ENCODE measurements around the gene SLC22A3. TPM values are rescaled to one million over a fixed set of nuclear protein-coding genes. Genes with fewer than 3 reads are reported as not detected.

The SLC22A3 gene
- total RNA-seq, 1 experiment from 2014 or later: 2.4 TPM

GRCh38 chr6:160424256-160424655, 76.1 kb downstream of the SLC22A3 start:
- BruUV-seq (replicated peaks): no TSS peak
- DNase-seq: no peak
- H3K27me3 Mint-ChIP-seq (ENCODE audit: insufficient read depth, unreplicated experiment): no peaks in the 10 kb centered on the region
- H3K4me3 ChIP-seq (ENCODE audit: low read depth, low read length): no peak overlapping the region
- no peaks in the 10 kb centered on the region for H3K9me3 ChIP-seq
- H3K4me3 Mint-ChIP-seq (ENCODE audit: unreplicated experiment): no peak overlapping the region
- no peak overlapping the region for H3K27ac Mint-ChIP-seq (ENCODE audit: unreplicated experiment)
- H3K9me3 Mint-ChIP-seq (ENCODE audit: unreplicated experiment): no peaks in the 10 kb centered on the region
- H3K27me3 ChIP-seq (replicated peaks; ENCODE audit: control insufficient read depth, insufficient read depth, low read length): no peaks in the 10 kb centered on the region
- ChIA-PET POLR2A (no interaction called here), CTCF (no interaction called here)
- TF ChIP-seq, protein P1, sequence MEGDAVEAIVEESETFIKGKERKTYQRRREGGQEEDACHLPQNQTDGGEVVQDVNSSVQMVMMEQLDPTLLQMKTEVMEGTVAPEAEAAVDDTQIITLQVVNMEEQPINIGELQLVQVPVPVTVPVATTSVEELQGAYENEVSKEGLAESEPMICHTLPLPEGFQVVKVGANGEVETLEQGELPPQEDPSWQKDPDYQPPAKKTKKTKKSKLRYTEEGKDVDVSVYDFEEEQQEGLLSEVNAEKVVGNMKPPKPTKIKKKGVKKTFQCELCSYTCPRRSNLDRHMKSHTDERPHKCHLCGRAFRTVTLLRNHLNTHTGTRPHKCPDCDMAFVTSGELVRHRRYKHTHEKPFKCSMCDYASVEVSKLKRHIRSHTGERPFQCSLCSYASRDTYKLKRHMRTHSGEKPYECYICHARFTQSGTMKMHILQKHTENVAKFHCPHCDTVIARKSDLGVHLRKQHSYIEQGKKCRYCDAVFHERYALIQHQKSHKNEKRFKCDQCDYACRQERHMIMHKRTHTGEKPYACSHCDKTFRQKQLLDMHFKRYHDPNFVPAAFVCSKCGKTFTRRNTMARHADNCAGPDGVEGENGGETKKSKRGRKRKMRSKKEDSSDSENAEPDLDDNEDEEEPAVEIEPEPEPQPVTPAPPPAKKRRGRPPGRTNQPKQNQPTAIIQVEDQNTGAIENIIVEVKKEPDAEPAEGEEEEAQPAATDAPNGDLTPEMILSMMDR (IDR thresholded peaks at IDR 0.05; ENCODE audit: insufficient read depth in 1 of 2, low read depth in 1 of 2, low read length in 1 of 2, severe bottlenecking in 1 of 2, unreplicated experiment in 1 of 2): no peak
- no peaks in the 10 kb centered on the region for H3K4me1 Mint-ChIP-seq (ENCODE audit: low read depth, unreplicated experiment)
- H3K36me3 Mint-ChIP-seq (ENCODE audit: insufficient read depth, unreplicated experiment): no peaks in the 10 kb centered on the region
- H3K36me3 ChIP-seq (ENCODE audit: control insufficient read depth, insufficient read depth, low read length): no peaks in the 10 kb centered on the region
- no peaks in the 10 kb centered on the region for H3K4me1 ChIP-seq
- intact Hi-C loops (cut with micrococcal nuclease; ENCODE audit: unreplicated experiment): no loop called here

GRCh38 chr6:160426136-160426535, 78.0 kb downstream of the SLC22A3 start:
- Mint-ChIP-seq H3K36me3 (ENCODE audit: insufficient read depth, unreplicated experiment) (no peaks in the 10 kb centered on the region), H3K4me3 (ENCODE audit: unreplicated experiment) (no peak overlapping the region), H3K27me3 (ENCODE audit: insufficient read depth, unreplicated experiment) (no peaks in the 10 kb centered on the region), H3K9me3 (ENCODE audit: unreplicated experiment) (no peaks in the 10 kb centered on the region), H3K27ac (ENCODE audit: unreplicated experiment) (no peak overlapping the region), H3K4me1 (ENCODE audit: low read depth, unreplicated experiment) (no peaks in the 10 kb centered on the region)
- ChIA-PET POLR2A (no interaction called here), CTCF (no interaction called here)
- H3K4me1 ChIP-seq: no peaks in the 10 kb centered on the region
- H3K36me3 ChIP-seq (ENCODE audit: control insufficient read depth, insufficient read depth, low read length): no peaks in the 10 kb centered on the region
- no peaks in the 10 kb centered on the region for H3K9me3 ChIP-seq
- H3K4me3 ChIP-seq (ENCODE audit: low read depth, low read length): no peak overlapping the region
- no TSS peak for BruUV-seq (replicated peaks)
- no peaks in the 10 kb centered on the region for H3K27me3 ChIP-seq (replicated peaks; ENCODE audit: control insufficient read depth, insufficient read depth, low read length)
- no peak for DNase-seq
- TF ChIP-seq, protein P1 (IDR thresholded peaks at IDR 0.05; ENCODE audit: insufficient read depth in 1 of 2, low read depth in 1 of 2, low read length in 1 of 2, severe bottlenecking in 1 of 2, unreplicated experiment in 1 of 2): no peak
- intact Hi-C loops (cut with micrococcal nuclease; ENCODE audit: unreplicated experiment): no loop called here

GRCh38 chr6:160427312-160428068, 79.3 kb downstream of the SLC22A3 start:
- no peaks in the 10 kb centered on the region for H3K36me3 ChIP-seq (ENCODE audit: control insufficient read depth, insufficient read depth, low read length)
- no peaks in the 10 kb centered on the region for H3K36me3 Mint-ChIP-seq (ENCODE audit: insufficient read depth, unreplicated experiment)
- no peaks in the 10 kb centered on the region for H3K4me1 Mint-ChIP-seq (ENCODE audit: low read depth, unreplicated experiment)
- no peaks in the 10 kb centered on the region for H3K27me3 ChIP-seq (replicated peaks; ENCODE audit: control insufficient read depth, insufficient read depth, low read length)
- no peak overlapping the region for H3K4me3 ChIP-seq (ENCODE audit: low read depth, low read length)
- no TSS peak for BruUV-seq (replicated peaks)
- ChIA-PET CTCF (no interaction called here), POLR2A (no interaction called here)
- no peaks in the 10 kb centered on the region for H3K4me1 ChIP-seq
- no peak overlapping the region for H3K27ac Mint-ChIP-seq (ENCODE audit: unreplicated experiment)
- no peak for DNase-seq
- no peak overlapping the region for H3K4me3 Mint-ChIP-seq (ENCODE audit: unreplicated experiment)
- no peaks in the 10 kb centered on the region for H3K27me3 Mint-ChIP-seq (ENCODE audit: insufficient read depth, unreplicated experiment)
- intact Hi-C loops (cut with micrococcal nuclease; ENCODE audit: unreplicated experiment): no loop called here
- no peaks in the 10 kb centered on the region for H3K9me3 ChIP-seq
- H3K9me3 Mint-ChIP-seq (ENCODE audit: unreplicated experiment): no peaks in the 10 kb centered on the region
- TF ChIP-seq, protein P1 (IDR thresholded peaks at IDR 0.05; ENCODE audit: insufficient read depth in 1 of 2, low read depth in 1 of 2, low read length in 1 of 2, severe bottlenecking in 1 of 2, unreplicated experiment in 1 of 2): no peak
